Activated CD4-positive, CD25-positive, alpha-beta regulatory T cell (primary cell): ENCODE measurements around the gene CEMP1.

Experiments used
- DNase-seq, 4 experiments: peaks; one replicate each; lab custom pipeline; 2025; lab: John Stamatoyannopoulos, UW

The CEMP1 gene

GRCh38 chr16:2501946-2502895 is 29.0 kb downstream of the CEMP1 start:
- no peak for DNase-seq

GRCh38 chr16:2500918-2501750 is 30.1 kb downstream of the CEMP1 start:
- DNase-seq, result peak; percentile 58 to 69 (median 62)

- DNase-seq, result no peak
Measured at GRCh38 chr16:2500430-2500917, 30.7 kb downstream of the CEMP1 start.

DNA sequence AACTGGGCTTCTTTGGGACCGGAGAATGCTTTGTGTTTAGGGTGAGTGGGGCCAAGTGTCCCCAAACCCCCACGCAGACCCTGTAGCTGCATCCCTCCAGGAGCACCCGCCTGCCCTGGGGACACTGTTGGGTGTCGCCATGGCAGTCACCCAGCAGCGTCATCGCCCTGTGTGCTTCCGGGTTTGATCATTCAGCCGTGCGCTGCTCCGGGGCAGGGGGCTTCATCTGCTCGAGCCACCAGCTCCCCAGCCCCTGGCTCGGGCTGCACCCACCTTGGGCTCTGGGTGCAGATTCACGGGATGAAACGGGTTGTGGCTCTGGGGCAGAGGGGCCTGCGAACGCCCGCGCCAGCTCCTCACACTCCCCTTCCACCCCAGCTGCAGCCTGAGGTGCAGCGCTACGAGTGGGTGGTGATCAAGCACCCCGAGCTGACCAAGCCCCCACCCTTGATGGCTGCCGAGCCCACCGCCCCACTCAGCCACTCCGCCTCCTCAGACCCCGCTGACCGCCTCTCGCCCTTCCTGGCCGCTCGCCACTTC is 31.2 kb downstream of the CEMP1 start:
- no peak for DNase-seq

DNA sequence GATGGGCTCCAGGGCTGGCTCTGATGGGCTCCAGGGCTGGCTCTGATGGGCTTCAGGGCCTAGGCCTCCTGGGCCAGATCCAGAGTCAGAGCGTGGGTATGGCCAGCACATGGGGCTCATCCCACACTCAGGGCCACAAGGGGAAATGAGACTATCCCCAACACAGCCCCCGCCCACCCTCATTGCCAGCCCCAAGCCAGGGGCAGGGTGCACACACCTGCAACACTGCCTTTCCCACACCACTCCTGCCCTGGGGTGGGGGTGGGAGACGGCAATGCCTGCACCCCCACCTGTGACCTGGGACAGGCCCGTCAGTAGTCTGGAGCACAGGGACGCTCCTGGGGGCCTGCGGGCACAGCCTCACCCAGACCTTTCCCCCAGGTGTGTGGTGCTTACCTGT is 31.8 kb downstream of the CEMP1 start:
- DNase-seq, result no peak

GRCh38 chr16:2498531-2499253 is 32.5 kb downstream of the CEMP1 start:
- DNase-seq, result no peak

GRCh38 chr16:2497695-2498484 is 33.3 kb downstream of the CEMP1 start:
- no peak for DNase-seq

GRCh38 chr16:2497116-2497630 is 34.0 kb downstream of the CEMP1 start:
- no peak for DNase-seq

GRCh38 chr16:2496223-2497115 is 34.7 kb downstream of the CEMP1 start:
- no peak for DNase-seq

DNA sequence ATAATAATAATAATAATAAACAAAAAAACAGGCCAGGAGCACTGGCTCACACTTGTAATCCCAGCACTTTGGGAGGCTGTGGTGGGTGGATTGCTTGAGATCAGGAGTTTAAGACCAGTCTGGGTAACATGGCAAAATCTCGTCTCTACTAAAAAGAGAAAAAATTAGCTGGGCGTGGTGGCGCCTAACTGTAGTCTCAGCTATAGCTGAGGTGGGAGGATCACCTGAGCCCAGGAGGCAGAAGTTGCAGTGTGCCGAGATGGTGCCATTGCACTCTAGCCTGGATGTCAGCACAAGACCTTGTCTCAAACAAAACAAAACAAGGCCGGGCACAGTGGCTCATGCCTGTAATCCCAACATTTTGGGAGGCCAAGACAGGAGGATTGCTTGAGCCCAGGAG is 36.2 kb downstream of the CEMP1 start:
- no peak for DNase-seq

DNA sequence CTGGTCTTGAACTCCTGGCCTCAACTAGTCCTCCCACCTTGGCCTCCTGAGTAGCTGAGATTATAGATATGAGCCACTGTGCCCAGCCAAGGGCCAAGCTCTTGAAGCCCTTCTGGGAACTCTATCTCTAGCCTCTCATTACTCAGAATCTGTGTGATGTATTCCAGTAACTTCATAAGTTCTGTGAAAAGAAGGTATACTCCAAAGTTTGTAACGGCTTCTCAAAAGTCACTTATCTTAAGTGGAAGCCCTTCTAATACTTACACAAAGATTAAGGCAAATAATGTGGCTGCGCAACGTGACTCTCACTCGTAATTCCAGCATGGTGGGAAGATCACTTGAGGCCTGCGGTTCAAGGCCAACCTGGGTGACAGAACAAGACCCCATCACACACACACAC is 36.6 kb downstream of the CEMP1 start:
- DNase-seq, result no peak

- no peak for DNase-seq
Measured at GRCh38 chr16:2493605-2494004, 37.6 kb downstream of the CEMP1 start.

DNA sequence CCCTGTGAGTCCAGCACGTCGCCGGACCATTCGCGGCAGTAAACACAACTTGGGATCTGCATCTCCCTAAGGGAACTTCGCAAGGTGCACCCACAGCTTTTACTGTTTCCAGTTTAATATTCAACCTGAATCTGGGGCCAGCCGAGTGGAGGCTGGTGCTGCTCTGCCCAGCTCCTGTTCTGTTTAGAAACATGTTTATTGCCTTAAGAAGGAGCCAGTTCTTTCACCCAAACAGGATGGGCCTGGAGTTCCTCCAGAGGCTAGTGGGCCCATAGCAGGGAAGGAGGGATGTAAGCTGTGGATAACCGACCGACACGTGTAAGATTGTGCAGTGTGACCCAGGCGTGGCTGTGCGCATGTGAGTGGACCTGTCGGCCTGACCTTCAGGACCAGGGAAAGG is 38.9 kb downstream of the CEMP1 start:
- no peak for DNase-seq

DNA sequence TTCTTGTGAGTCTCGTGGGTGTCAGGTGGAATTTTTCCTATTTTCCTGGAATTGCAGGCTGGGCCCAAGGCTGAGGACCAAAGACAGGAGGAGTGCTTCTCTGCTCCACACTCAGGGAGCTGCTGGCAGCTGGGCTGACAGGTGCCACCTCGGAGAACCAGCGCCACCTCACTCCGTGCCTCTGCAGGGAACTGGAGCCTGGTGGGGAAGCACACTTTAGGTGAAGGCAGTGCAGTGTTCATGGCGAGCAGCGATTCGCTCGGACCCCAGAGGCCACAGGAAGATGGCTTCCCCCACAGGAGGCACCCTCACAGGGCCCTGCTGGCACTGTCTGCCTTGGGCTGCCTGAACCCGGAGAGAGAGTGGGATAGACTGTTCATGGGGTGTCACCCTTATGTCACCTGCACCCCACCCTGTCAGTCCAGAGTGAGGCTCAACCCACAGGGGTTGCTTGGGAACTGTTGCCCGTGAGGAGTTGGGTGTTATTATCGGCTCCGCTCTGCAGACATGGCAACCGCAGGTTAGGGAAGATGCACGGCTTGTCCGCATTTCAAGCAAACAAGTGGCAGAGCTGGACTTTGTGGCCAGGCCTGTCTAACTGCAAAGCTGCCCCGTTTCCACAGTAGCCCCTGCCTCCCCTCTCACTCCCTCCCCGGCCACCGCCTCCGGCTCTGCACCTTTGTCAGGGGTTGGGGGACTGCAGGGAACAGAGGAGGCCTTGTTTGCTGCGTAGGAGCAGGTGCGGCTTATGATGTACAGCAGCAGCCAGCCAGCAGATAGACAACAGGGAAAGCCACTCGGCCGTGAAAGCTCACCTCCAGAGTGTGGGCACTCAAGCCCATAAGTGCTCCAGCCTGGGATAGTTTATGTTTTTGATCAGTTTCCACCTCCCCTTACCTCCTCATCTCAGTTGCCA is 40.8 kb downstream of the CEMP1 start:
- DNase-seq, result no peak

- DNase-seq, result no peak
Measured at GRCh38 chr16:2489581-2489980, 41.6 kb downstream of the CEMP1 start.

- no peak for DNase-seq
Measured at GRCh38 chr16:2487903-2488531, 43.2 kb downstream of the CEMP1 start.

DNA sequence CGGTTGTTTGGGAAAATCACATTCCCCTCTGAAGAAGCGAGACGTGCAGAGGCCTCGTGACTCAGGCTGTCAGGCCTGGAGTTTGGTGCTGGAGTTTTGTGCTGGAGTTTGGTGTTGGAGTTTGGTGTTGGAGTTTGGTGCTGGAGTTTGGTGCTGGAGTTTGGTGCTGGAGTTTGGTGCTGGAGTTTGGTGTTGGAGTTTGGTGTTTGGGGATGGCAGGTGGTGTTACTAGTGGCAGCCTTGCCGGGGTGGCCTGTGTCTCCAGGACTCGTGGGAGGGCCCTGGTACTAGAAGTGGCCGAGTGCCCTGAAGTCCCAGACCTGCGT is 43.7 kb downstream of the CEMP1 start:
- no peak for DNase-seq
